ENCODE measurements around the gene RBM42.

DNA sequence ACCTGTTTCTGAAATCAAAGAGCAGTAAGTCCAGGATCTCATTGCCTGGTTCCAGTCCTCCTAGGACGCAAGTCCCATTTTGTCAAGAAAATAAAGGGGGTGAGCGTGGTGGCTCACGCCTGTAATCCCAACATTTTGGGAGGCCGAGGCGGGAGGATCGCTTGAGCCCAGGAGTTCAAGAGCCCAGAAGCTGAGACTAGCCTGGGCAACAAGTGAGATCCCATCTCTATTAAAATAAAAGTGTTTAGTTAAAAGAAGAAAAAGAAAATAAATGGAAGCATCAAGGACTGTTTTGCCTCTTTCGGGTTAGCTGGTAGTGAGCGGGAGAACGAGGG is 16.6 kb upstream of the RBM42 start:
- TF ChIP-seq EZH2 (IDR thresholded peaks at IDR 0.05; ENCODE audit: insufficient read depth, poor library complexity, severe bottlenecking) (no peak), EZH2phosphoT487 (IDR thresholded peaks at IDR 0.05; ENCODE audit: insufficient read depth, low read depth) (no peak)
